GM12878 (cell line): ENCODE measurements around the gene KLHL30. TPM values are rescaled to one million over a fixed set of nuclear protein-coding genes. Genes with fewer than 3 reads are reported as not detected.

ENCODE experiments used
- ATAC-seq: fragments of 200-7000 bp; cut with Tn5 transposase; 3 replicates; pipeline ENCODE4 v1.9.1; 2020; ENCODE audit warnings: mild to moderate bottlenecking, moderate library complexity
- BruUV-seq: library from RNA; stranded (reverse); fragments of 400-500 nt; replicated peaks from 2 replicates; lab custom pipeline; 2021; lab: Mats Ljungman, UMichigan
- CTCF ChIA-PET: fragments of 300-600 bp; sonication (Branson Sonifier 250); formaldehyde crosslinking; extraction: SDS; loops from one replicate; lab custom pipeline; 2021; ENCODE audit warnings: inconsistent platforms; lab: Yijun Ruan, JAX
- POLR2A ChIA-PET: fragments of 350-600 bp; formaldehyde crosslinking; extraction: SDS; loops from one replicate; lab custom pipeline; 2021; ENCODE audit warnings: inconsistent platforms; lab: Charles Lee
- RAD21 ChIA-PET: fragments of 300-600 bp; sonication (Branson Sonifier 250); formaldehyde crosslinking; loops from one replicate; lab custom pipeline; 2023; ENCODE audit warnings: antibody characterized with exemption; ENCODE audit not compliant: unreplicated experiment; lab: Charles Lee
- SMC1A ChIA-PET: fragments of 300-600 bp; sonication (Branson Sonifier 250); formaldehyde crosslinking; loops from one replicate; lab custom pipeline; 2023; ENCODE audit not compliant: unreplicated experiment, uncharacterized antibody; lab: Charles Lee
- DNase-seq: peaks from one replicate; pipeline ENCODE4 v3.0.0-alpha.2; 2011; ENCODE audit warnings: low read depth, low spot score
- FAIRE-seq: peaks from 3 replicates; lab custom pipeline; 2011; peaks lifted over from hg19 to GRCh38; lab: Jason Lieb, UNC
- H2AFZ ChIP-seq: 2 replicates; pipeline ENCODE4 v1.6.0; 2011; ENCODE audit warnings: low read depth, low read length, control low read depth; ENCODE audit not compliant: control insufficient read depth
- H3K27ac ChIP-seq: 2 replicates; pipeline ENCODE4 v1.5.1; 2011; ENCODE audit warnings: control low read depth; ENCODE audit not compliant: control insufficient read depth, insufficient read depth
- H3K27me3 ChIP-seq, 2 experiments: replicated peaks in 1 of 2; 2 replicates each; pipeline versions ENCODE4 v1.6.0 to v1.6.1; 2011; ENCODE audit warnings: low read length in 1 of 2; ENCODE audit not compliant: control insufficient read depth in 2 of 2, insufficient read depth in 2 of 2
- H3K36me3 ChIP-seq, 2 experiments: 2 replicates each; pipeline ENCODE4 v1.5.1; 2011; ENCODE audit warnings: low read length in 1 of 2; ENCODE audit not compliant: control insufficient read depth in 2 of 2, insufficient read depth in 2 of 2
- H3K4me1 ChIP-seq: 2 replicates; pipeline ENCODE4 v1.6.1; 2011; ENCODE audit warnings: mild to moderate bottlenecking, low read length, moderate library complexity, mixed read lengths; ENCODE audit not compliant: control insufficient read depth, insufficient read depth
- H3K4me2 ChIP-seq: 2 replicates; pipeline ENCODE4 v1.6.0; 2011; ENCODE audit warnings: control low read depth; ENCODE audit not compliant: control insufficient read depth, insufficient read depth
- H3K4me3 ChIP-seq: fragments of 200-600 bp; sonication (generic); 2 replicates; pipeline ENCODE4 v1.5.1; 2016
- H3K79me2 ChIP-seq: 2 replicates; pipeline ENCODE4 v1.6.0; 2011; ENCODE audit warnings: low read length; ENCODE audit not compliant: control insufficient read depth, insufficient read depth
- H3K9ac ChIP-seq: 2 replicates; pipeline ENCODE4 v1.8.0; 2011; ENCODE audit warnings: low read length, control low read depth, mixed read lengths; ENCODE audit not compliant: control insufficient read depth, insufficient read depth
- H3K9me3 ChIP-seq: replicated peaks from 3 replicates; pipeline ENCODE4 v1.5.1; 2011; ENCODE audit warnings: mild to moderate bottlenecking, low read length; ENCODE audit not compliant: control insufficient read depth, insufficient read depth
- H4K20me1 ChIP-seq: 2 replicates; pipeline ENCODE4 v1.6.0; 2011; ENCODE audit not compliant: control insufficient read depth, insufficient read depth
- BACH1 ChIP-seq: fragments of 450-650 bp; IDR thresholded peaks from 2 replicates; pipeline ENCODE4 v1.6.1; 2017; ENCODE audit warnings: mild to moderate bottlenecking, borderline replicate concordance
- GABPA ChIP-seq: IDR thresholded peaks from 2 replicates; pipeline ENCODE4 v1.6.1; 2014; ENCODE audit warnings: antibody characterized with exemption, low read depth, mild to moderate bottlenecking, inconsistent platforms
- IKZF1 ChIP-seq: fragments of 450-650 bp; conservative IDR thresholded peaks from 2 replicates; pipeline ENCODE4 v1.6.1; 2017; ENCODE audit warnings: antibody characterized with exemption, mild to moderate bottlenecking
- MTA3 ChIP-seq: IDR thresholded peaks from 2 replicates; pipeline ENCODE4 v1.6.1; 2012; ENCODE audit warnings: low read length, inconsistent platforms, borderline replicate concordance
- SREBF1 ChIP-seq: IDR thresholded peaks from 2 replicates; pipeline ENCODE4 v1.6.1; 2012; ENCODE audit warnings: mild to moderate bottlenecking, low read length
- ZBTB40 ChIP-seq: fragments of 450-650 bp; IDR thresholded peaks from 2 replicates; pipeline ENCODE4 v1.6.1; 2016; ENCODE audit warnings: mild to moderate bottlenecking, moderate library complexity, borderline replicate concordance
- WGBS: methylation state at CpG from one replicate; pipeline ENCODE4 v1.1.6; 2016; ENCODE audit warnings: low lambda C conversion rate; ENCODE audit not compliant: insufficient replicate concordance, insufficient coverage; ENCODE audit errors: missing lambda C conversion rate; 5-methylcytosine and 5-hydroxymethylcytosine counted together
- in situ Hi-C: fragments of 300-500 bp; cut with MboI; formaldehyde crosslinking; loops from 9 replicates; pipeline ENCODE4 v1.14.3; 2018; ENCODE audit warnings: mixed read lengths
- intact Hi-C: fragments of 100-400 bp; cut with micrococcal nuclease; formaldehyde crosslinking; loops from one replicate; pipeline ENCODE4 v1.14.2; 2022; ENCODE audit not compliant: unreplicated experiment
- polyA plus RNA-seq, 11 experiments: library from polyadenylated mRNA; depleted of rRNA in 4 of 11; unstranded in 6 of 11; stranded (reverse) in 5 of 11; fragments of >200 nt; fragmentation: Nextera tagmentation in 4 of 11; fragmentation: Illumina TruSeq in 1 of 11; extraction: Ambion mirVana in 4 of 11; extraction: Trizol in 1 of 11; gene quantifications; 1 replicate in 1 of 11; 2 replicates in 10 of 11; pipeline versions ENCODE4 v1.2.1 to v1.2.3, GENCODE V29; 2011 to 2016; ENCODE audit warnings: inconsistent platforms in 2 of 11, missing spikeins in 2 of 11, low read depth in 1 of 11
- total RNA-seq, 4 experiments: library from RNA; depleted of rRNA in 3 of 4; stranded (reverse); fragments of >200 nt in 3 of 4; fragmentation: Illumina TruSeq in 1 of 4; extraction: Trizol in 1 of 4; gene quantifications; 2 replicates each; pipeline versions ENCODE4 v1.2.1 to v1.2.3, GENCODE V29; 2013 to 2021
- TF ChIP-seq, protein P1 (sequence below): IDR thresholded peaks from 2 replicates; pipeline ENCODE4 v1.6.1; 2012; ENCODE audit warnings: low read length, inconsistent platforms

Gene KLHL30
- total and polyA plus RNA-seq, 10 of the 15 experiments (the other 5 are each of a cell fraction or from before 2014, with no cell fraction given), result 0.03 TPM; not detected in 9

DNA sequence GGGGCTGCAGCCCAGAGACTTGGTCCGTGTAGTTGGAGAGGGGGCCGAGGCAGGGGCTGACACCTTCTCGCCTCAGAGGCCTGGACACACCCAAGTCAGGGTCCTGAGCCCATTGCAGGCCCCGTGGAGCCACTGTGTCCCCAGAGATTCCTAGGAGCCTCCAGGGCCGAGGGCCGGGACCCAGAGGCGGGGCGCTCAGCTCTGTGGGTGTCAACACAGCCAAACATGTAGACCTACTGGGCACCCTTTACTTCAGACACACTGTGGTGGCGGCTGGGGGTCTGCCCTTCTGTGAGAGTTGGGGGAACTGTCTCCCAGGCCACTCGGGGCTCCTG is 38.8 kb upstream of the KLHL30 start:
- Histone ChIP-seq H3K36me3 (peaks cover 0 to 2% of the 10 kb centered on the region in 2 experiments; a peak in 1 of 4 replicates), H2AFZ (no peak overlapping the region), H3K9ac (no peak overlapping the region), H3K4me1 (peaks cover 11% of the 10 kb centered on the region), H3K4me3 (no peak overlapping the region), H3K79me2 (no peaks in the 10 kb centered on the region), H3K27ac (no peak overlapping the region)
- ChIA-PET CTCF (no interaction called here), POLR2A (interaction anchor here (0.5 to 1.9 kb wide), 3 partner anchors 9 to 395 kb away, joined by 3 to 13 read pairs (median 5); no protein-coding TSS in a partner anchor), SMC1A (interaction anchor here (2.0 to 2.3 kb wide), 2 partner anchors 9 to 12 kb away, joined by 7 to 8 read pairs; no protein-coding TSS in a partner anchor)
- intact Hi-C loops (no loop called here), in situ Hi-C loops (no loop called here)
- DNase-seq, result no peak
- FAIRE-seq, result no peak
- WGBS, result 74% methylated on average over 10 of the region's 10 CpGs
- TF ChIP-seq BACH1 (no peak), IKZF1 (no peak)
- TF ChIP-seq, all 136 proteins: peak for 0
- H3K4me2 ChIP-seq, result no peak overlapping the region
- no peaks in the 10 kb centered on the region for H3K27me3 ChIP-seq
- no peak for ATAC-seq
- BruUV-seq, result no TSS peak
- H4K20me1 ChIP-seq, result no peaks in the 10 kb centered on the region
- no peaks in the 10 kb centered on the region for H3K9me3 ChIP-seq
- RAD21 ChIA-PET, result no interaction called here

- Histone ChIP-seq H3K79me2 (no peaks in the 10 kb centered on the region), H3K9me3 (no peaks in the 10 kb centered on the region), H3K4me2 (no peak within 1 kb of the TSS), H3K4me3 (no peak within 1 kb of the TSS), H3K9ac (no peak within 1 kb of the TSS), H3K27me3 (no peaks in the 10 kb centered on the region), H3K27ac (no peak within 1 kb of the TSS), H3K36me3 (peaks cover 0 to 2% of the 10 kb centered on the region in 2 experiments; a peak in 1 of 4 replicates), H2AFZ (no peak within 1 kb of the TSS; the same call in 1 of the 2 replicates), H4K20me1 (no peaks in the 10 kb centered on the region), H3K4me1 (peaks cover 11% of the 10 kb centered on the region)
- ChIA-PET CTCF (no interaction called here), RAD21 (no interaction called here), POLR2A (interaction anchor here (0.5 kb wide), 1 partner anchor 396 kb away, joined by 3 read pairs; no protein-coding TSS in a partner anchor), SMC1A (interaction anchor here (2.0 to 2.3 kb wide), 2 partner anchors 9 to 13 kb away, joined by 7 to 8 read pairs; no protein-coding TSS in a partner anchor)
- FAIRE-seq (no peak), DNase-seq (no peak), ATAC-seq (no peak)
- in situ Hi-C loops, result no loop called here
- TF ChIP-seq, protein P1, sequence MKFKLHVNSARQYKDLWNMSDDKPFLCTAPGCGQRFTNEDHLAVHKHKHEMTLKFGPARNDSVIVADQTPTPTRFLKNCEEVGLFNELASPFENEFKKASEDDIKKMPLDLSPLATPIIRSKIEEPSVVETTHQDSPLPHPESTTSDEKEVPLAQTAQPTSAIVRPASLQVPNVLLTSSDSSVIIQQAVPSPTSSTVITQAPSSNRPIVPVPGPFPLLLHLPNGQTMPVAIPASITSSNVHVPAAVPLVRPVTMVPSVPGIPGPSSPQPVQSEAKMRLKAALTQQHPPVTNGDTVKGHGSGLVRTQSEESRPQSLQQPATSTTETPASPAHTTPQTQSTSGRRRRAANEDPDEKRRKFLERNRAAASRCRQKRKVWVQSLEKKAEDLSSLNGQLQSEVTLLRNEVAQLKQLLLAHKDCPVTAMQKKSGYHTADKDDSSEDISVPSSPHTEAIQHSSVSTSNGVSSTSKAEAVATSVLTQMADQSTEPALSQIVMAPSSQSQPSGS, result no peak
- TF ChIP-seq MTA3 (no peak), ZBTB40 (no peak), GABPA (no peak), SREBF1 (no peak)
- 72% methylated on average over 38 of the region's 38 CpGs for WGBS
- intact Hi-C loops, result no loop called here
- BruUV-seq, result no TSS peak
These were observed 38.2 kb upstream of the KLHL30 start, which contains the start of gene ESPNL for GRCh38 chr2:238100049-238100820. Gene ESPNL (plus strand): TSS chr2:238100340. CDS start chr2:238100420, 80 bp downstream.
